NCI-H2171 (cell line): ENCODE data around the gene GPR4.
"Not testable (repeated sequence)": the region's sequence is repeated elsewhere in the genome, so short reads cannot be mapped to it uniquely, and the experiment has no call there.

Experiments
- DNase-seq: peaks from one replicate; lab custom pipeline; 2025; lab: John Stamatoyannopoulos, UW

GPR4 gene

GRCh38 chr19:45621976-45622503 is 20.0 kb upstream of the GPR4 start:
- DNase-seq = no peak

GRCh38 chr19:45621389-45621788 is 19.4 kb upstream of the GPR4 start:
- no peak for DNase-seq

- no peak for DNase-seq
These were observed 14.6 kb upstream of the GPR4 start for GRCh38 chr19:45616704-45617017.

- peak; percentile 85 for DNase-seq
These were observed 14.0 kb upstream of the GPR4 start for GRCh38 chr19:45615795-45616703.

- not testable (repeated sequence) for DNase-seq
These were observed 13.0 kb upstream of the GPR4 start for GRCh38 chr19:45615056-45615455.

- DNase-seq = no peak
These were observed 12.1 kb upstream of the GPR4 start for GRCh38 chr19:45613926-45614725.

- no peak for DNase-seq
These were observed 6.9 kb upstream of the GPR4 start for GRCh38 chr19:45608948-45609347.

GRCh38 chr19:45607071-45608029 is 5.3 kb upstream of the GPR4 start:
- DNase-seq = peak; percentile 57

GRCh38 chr19:45601115-45601514 is 897 bp downstream of the GPR4 start:
- no peak for DNase-seq

GRCh38 chr19:45600340-45600885 is 1.6 kb downstream of the GPR4 start:
- no peak for DNase-seq

GRCh38 chr19:45599286-45599685 is 2.7 kb downstream of the GPR4 start:
- DNase-seq = peak; percentile 23

GRCh38 chr19:45598267-45599001 is 3.6 kb downstream of the GPR4 start:
- no peak for DNase-seq

- DNase-seq = no peak
These were observed 4.4 kb downstream of the GPR4 start for GRCh38 chr19:45597425-45598111.

GRCh38 chr19:45595814-45596213 is 6.2 kb downstream of the GPR4 start:
- DNase-seq = no peak

- DNase-seq = no peak
These were observed 8.5 kb downstream of the GPR4 start for GRCh38 chr19:45593520-45593919.

GRCh38 chr19:45592366-45592765 is 9.6 kb downstream of the GPR4 start:
- no peak for DNase-seq

GRCh38 chr19:45591638-45592005 is 10.4 kb downstream of the GPR4 start:
- no peak for DNase-seq

- DNase-seq = no peak
These were observed 10.9 kb downstream of the GPR4 start for GRCh38 chr19:45591004-45591637.

- no peak for DNase-seq
These were observed 11.6 kb downstream of the GPR4 start for GRCh38 chr19:45590300-45591003.
